GM18507 (cell line): Measurements from ENCODE around the gene TLE4.
A peak's percentile ranks its signal among the peaks of the same experiment; 100 is the strongest.

Experiments
- DNase-seq: peaks from one replicate; pipeline ENCODE4 v3.0.0; 2011; ENCODE audit warnings: low read depth; ENCODE audit not compliant: insufficient read length; ENCODE audit errors: extremely low spot score
- FAIRE-seq: peaks from 2 replicates; lab custom pipeline; 2011; peaks lifted over from hg19 to GRCh38; lab: Jason Lieb, UNC

TLE4 gene

DNA sequence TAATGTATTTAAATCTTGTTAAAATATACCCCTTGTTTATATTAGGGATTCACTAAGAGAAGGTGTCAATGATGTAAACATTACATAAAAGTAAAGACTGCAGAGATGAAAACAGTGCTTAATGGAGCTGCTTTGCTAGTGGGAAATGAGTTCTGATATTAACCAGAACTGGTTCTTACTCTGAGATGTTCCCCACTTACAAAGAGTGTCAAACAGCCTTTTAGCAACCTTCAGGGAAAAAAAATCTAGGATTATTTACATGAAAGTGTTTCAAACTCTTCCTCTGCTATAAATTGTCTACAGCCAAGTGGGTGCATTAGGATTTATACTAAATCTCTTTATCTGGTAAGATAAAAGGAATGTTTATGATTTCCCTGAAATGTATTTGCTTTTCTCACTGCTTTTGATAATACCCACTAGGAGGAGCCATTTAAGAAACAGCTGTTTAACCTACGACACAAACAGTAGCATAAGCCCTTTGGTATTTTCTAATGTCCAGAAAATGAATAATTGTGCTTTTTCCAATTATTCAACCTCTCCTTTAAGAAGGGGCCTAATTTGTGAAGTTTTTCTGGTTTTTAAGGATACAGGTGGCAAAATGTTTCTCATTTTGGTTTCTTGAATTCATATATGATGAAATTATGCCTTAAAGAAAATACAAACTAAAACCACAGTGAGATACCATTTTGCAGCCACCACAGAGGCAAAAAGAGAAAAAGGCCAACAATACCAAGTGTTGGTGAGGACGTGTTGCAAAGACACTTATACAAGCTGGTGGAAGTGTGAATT is 186.3 kb downstream of the TLE4 start:
- no peak for DNase-seq
- FAIRE-seq, result peak; percentile 47

DNA sequence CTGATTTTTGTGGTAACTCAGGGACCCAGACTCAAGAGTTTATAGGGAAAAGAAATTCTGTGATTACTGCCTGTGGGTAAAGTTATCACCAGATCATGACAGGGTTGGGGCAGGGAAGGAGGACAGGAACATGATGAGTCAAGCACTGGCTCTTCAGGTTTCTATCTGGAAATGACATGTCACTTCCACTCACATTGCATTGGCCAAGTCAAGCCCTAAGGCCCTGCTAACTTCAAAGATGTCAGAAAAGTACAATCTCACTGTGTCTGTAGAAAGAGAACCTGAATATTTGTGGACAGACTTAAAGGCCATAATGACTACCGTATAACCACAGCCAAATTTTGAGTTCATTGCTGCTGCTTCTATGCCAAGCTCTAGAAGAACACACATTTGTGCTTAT is 187.7 kb downstream of the TLE4 start:
- no peak for FAIRE-seq
- DNase-seq, result no peak

DNA sequence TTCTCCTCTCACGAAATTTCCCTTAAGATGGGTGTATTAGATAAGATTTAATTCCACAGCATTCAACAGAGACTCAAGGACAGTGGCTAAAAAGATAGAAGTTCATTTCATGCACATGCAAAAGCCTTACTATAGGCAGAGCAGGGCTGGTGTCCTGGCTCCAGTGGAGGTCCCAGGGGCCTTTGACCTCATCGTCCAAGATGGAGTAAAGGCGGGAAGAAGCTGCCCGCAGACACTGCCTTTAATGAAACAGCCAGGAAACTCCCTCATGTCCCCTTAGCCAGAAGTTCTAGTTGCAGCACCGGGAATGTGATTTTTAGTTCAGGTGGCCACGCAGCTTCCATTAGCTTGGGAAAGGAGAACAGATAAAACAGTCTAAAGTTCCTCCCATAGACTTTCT is 190.3 kb downstream of the TLE4 start:
- FAIRE-seq, result no peak
- no peak for DNase-seq

- FAIRE-seq (no peak), DNase-seq (no peak)
Observed at GRCh38 chr9:79763671-79764285, 192.0 kb downstream of the TLE4 start.

DNA sequence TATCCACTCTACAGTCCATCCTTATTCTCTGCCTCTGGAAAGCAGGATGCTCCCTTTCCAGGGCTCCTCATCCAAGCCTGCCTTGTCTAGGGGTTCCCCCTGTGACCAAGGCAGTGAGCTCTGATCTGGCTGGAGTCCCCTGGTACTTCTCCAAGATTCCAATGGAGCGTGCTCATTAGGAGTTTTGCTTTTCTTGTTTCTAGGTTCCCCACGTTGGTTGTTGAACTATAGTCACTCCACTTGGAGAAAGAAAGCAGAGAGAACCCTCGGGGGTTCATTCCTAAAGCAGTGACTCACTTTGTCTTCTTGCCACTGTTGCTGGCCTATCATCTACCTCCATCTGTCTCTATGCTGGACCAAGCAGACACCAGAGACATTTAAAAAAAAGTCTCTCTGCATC is 192.6 kb downstream of the TLE4 start:
- DNase-seq (no peak), FAIRE-seq (no peak)

DNA sequence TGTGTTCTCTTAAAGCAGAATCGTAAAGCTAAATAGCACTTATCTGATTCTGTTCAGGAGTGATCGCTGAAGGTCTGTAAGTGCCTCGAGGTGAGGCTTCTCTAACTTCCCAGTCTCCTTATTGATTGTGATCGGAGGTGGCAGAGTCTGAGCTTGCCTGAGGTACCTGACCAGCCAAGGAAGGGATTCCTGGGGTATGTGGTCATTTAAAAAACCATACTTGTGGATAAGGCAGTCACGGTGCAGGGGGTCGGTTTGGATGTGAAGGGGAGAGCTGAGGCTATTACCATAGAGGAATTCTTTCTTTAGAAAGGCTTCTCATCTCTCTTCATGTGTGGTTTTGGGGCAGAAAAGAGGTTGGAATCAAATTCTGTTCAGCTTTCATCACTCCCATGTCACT is 193.7 kb downstream of the TLE4 start:
- FAIRE-seq, result no peak

DNA sequence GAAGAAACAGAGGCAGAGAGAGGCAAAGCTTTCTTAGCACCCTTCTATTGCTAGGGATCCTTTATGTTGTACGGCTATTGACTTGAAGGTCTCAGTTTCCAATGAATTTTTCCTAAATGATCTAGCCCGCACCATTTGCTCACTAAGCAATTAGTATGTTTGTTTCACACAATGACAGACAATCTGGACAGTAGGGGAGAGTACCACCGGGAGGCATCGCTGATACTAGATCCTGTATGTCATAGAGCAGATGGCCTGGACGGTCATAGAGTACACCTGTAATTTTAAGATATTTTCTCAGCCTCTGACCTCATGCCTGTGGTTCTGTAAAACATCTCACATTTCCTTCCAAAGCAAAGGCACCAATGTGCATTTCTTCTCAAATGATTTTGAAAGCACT is 194.3 kb downstream of the TLE4 start:
- FAIRE-seq, result no peak
- DNase-seq, result no peak

More for the DNA sequence above, 193.7 kb downstream of the TLE4 start:
- no peak for DNase-seq

DNA sequence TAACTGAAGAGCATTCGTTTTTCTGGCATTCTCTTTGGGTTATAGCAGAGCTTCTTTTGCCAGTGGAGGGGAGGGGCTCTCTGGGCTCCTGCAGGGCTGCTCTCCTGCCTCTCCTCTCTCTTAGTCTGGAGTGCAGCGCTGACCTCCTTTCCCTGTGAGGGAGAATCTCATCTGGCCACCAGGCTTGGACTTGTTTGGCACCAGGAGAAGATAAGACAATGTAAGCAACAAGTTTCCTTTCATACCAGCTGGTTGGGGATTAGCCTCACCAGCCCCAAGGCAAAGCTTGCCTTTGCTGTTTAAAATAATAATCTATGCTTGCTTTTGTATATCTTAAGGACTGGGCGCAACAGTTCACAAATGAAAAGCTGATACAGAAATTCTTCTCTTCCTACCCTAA is 196.4 kb downstream of the TLE4 start:
- no peak for FAIRE-seq

DNA sequence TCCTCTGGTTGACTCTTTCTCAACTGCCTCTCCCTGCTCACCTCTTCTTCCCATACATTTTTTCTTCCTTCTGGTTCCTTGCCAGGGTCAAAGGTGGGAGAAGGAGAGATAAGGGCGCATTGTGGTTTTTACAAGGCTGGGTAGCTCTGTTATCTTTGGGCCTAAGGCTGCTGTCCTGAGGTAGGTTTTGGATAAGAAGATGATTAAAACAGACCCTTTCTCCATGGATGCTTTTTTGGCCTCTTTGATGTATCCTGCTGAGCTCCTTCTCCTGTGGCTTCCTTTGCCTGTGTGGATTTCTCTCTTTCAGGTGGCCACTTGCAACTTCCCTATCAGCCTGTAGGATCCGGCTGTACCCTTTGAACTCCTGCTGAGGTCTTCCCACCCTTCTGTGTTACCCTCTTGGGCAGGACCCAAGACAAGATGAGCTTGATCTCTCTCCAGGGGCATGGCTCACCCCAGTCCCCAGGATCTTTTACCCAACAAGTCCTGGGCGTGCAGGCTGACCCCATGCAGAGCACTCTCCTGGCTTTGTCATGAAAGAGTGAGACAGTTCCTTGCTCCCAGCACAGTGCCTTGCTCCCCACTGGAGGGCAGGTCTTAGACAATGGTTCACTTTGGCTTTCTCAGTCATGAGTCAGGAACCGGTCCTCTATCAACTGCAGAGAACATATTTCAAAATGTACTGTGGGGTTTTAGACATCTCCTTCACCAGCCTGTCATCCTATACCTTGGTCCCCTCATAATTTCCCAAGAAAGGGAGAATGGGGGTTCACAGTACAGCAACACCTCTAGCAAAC is 197.9 kb downstream of the TLE4 start:
- FAIRE-seq (no peak), DNase-seq (no peak)

More for the DNA sequence above, 196.4 kb downstream of the TLE4 start:
- no peak for DNase-seq

DNA sequence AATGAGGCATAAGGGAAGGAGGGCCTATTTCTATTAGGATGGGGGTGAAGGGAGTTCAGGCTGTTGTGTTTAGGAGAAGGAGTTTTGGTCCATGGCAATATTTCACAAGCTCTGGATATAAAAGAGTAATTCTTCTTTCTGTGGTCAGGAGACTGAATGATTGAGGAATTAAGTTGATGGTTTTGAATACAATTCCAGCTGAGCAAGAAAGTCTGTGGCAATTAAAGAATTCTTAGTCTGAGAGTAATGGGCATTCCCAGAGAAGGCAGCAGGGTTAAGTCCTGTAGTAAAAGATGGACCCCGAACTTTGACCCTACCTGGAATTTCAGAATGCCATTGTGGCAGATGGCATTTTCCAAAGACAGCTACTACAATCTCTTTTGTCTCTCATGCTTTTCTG is 202.6 kb downstream of the TLE4 start:
- no peak for FAIRE-seq

More for the DNA sequence above, 202.6 kb downstream of the TLE4 start:
- no peak for DNase-seq
